ENCODE measurements around the gene COP1.

DNA sequence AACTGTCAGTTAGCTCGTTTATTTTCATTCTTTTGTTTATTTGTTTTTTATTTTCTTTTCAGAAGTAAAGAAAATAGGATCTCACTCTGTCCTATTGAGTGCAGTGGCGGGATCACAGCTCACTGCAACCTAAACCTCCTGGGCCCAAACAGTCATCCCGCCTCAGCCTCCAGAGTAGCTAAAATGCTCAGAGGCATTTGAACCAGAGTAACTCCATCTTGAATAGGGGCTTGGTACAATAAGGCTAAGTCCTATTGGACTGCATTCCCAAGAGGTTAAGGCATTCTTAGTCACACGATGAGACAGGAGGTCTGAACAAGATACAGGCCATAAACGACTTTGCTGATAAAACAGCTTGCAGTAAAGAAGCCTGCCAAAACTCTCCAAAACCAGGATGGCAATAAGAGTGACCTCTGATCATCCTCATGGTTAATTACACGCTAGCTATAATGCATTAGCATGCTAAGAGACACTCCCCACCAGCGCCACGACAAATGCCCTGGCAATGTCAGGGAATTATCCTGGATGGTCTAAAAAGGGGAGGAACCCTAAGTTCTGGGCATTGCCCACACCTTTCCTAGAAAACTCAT lies 13.1 kb upstream of the COP1 start:
- TF ChIP-seq, protein P1, sequence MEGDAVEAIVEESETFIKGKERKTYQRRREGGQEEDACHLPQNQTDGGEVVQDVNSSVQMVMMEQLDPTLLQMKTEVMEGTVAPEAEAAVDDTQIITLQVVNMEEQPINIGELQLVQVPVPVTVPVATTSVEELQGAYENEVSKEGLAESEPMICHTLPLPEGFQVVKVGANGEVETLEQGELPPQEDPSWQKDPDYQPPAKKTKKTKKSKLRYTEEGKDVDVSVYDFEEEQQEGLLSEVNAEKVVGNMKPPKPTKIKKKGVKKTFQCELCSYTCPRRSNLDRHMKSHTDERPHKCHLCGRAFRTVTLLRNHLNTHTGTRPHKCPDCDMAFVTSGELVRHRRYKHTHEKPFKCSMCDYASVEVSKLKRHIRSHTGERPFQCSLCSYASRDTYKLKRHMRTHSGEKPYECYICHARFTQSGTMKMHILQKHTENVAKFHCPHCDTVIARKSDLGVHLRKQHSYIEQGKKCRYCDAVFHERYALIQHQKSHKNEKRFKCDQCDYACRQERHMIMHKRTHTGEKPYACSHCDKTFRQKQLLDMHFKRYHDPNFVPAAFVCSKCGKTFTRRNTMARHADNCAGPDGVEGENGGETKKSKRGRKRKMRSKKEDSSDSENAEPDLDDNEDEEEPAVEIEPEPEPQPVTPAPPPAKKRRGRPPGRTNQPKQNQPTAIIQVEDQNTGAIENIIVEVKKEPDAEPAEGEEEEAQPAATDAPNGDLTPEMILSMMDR (IDR thresholded peaks at IDR 0.05 in 2 of 3, conservative IDR thresholded peaks at IDR 0.05 in 1 of 3; ENCODE audit: control insufficient read depth in 2 of 3, extremely low read depth in 1 of 3, insufficient read depth in 1 of 3, low read depth in 3 of 3, low read length in 3 of 3): no peak
- no peak for TF ChIP-seq KDM1A (IDR thresholded peaks at IDR 0.05; ENCODE audit: borderline replicate concordance)
- TF ChIP-seq RAD51 (IDR thresholded peaks at IDR 0.05): no peak
- no peak for TF ChIP-seq POLR2AphosphoS5 (IDR thresholded peaks at IDR 0.05; ENCODE audit: low read length)
- TF ChIP-seq SIN3A (IDR thresholded peaks at IDR 0.05; ENCODE audit: low read depth, low read length): no peak
- no peak for TF ChIP-seq STAT3 (IDR thresholded peaks at IDR 0.05; ENCODE audit: low read depth, low read length)
- no peak for TF ChIP-seq TCF7 (IDR thresholded peaks at IDR 0.05; ENCODE audit: borderline replicate concordance)
- TF ChIP-seq JUND (IDR thresholded peaks at IDR 0.05; ENCODE audit: low read depth, low read length): no peak
- no peak for TF ChIP-seq ATF7 (IDR thresholded peaks at IDR 0.05; ENCODE audit: low read depth)
- no peak for TF ChIP-seq ZNF274 (IDR thresholded peaks at IDR 0.05; ENCODE audit: insufficient read depth, insufficient read length)
